G401 (cell line): ENCODE results near the gene PRKAR2B. TPM values are rescaled to one million over a fixed set of nuclear protein-coding genes. Genes with fewer than 3 reads are reported as not detected.
"Not testable (repeated sequence)": the region's sequence is repeated elsewhere in the genome, so short reads cannot be mapped to it uniquely, and the experiment has no call there.

ENCODE experiments used
- DNase-seq: peaks from one replicate; pipeline ENCODE4 v3.0.0-alpha.2; 2015; ENCODE audit warnings: low spot score
- in situ Hi-C: cut with HindIII; loops from 2 replicates; pipeline ENCODE4 v1.10.0; 2016; ENCODE audit warnings: low sequenced_read_pairs, mixed read lengths
- total RNA-seq: library from RNA; depleted of rRNA; stranded (reverse); fragments of >200 nt; shearing (Covaris generic); gene quantifications from 2 replicates; pipeline ENCODE4 v1.2.3, GENCODE V29; 2014

PRKAR2B gene
- total RNA-seq, 1 experiment from 2014 or later = 104 TPM

DNA sequence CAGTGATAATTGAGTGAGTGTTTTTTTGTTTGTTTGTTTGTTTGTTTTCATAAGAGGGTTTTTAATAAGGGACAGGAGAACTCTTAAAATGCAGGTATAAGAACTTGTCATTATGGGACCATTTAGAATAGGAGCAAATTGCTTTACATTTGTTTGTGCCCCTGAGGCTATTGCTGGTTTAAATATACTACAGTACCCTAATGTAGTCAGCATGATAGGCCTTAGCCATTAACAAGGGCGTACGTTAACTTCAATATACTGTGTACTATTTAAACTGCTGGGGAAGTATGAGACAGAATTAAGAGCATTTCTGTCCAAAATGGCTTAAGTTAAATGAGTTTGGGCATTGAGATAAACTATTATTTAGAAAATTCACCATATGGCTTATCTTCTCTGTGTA, 26.2 kb downstream of the PRKAR2B start:
- no peak for DNase-seq
- in situ Hi-C loops = no loop called here

DNA sequence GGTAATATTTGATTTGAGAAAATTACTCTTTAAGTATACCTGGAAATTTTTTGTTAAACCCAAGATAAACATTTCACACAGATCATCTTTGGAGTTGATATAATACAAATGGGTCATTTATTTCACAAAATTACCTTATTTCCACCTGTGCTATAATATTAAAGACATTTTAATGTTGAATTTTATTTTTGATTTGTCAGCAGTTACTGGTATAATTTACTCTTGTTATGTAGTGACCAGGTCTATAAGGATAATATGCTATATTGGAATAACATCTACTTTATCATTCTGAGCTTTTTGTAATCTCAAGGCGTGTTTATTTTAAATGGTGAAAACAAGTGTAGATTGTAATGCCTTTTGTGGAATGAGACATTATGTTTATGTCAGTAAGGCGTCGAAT, 26.6 kb downstream of the PRKAR2B start:
- in situ Hi-C loops = no loop called here

GRCh38 chr7:107072133-107072532, 27.6 kb downstream of the PRKAR2B start:
- in situ Hi-C loops = no loop called here
- DNase-seq = no peak

More for the DNA sequence above, 26.6 kb downstream of the PRKAR2B start:
- no peak for DNase-seq

DNA sequence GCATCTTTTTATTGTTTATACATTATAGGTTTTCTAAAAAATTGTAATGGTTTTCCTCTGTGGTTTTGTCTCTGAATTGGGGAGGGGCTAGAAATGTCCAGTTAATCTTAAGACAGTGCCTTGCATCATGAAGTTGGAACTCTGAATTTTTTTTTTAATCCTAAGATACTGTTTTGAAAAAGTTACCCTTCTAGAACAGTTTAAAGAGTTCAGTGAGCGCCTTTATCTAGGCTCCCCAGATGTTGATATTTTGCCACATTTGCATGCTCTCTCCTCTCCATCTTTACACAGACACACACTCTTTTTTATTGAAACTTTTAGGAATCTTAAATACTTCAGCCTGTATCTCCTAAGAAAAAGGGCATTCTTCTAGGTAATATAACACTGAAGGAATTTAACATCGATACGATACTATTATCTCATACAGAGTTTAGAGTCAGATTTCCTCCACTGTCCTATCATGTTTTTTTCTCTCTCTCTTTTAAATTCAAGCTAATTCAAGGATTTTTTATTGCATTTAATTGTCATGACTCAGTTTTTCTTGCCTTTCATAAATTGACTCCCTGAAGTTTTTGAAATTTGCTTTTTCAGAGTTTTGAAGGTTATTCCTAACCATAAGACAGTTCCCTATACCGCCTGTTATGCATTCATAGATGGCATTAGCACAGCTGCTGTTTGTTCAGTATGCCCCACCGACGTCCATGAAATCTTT, 31.5 kb downstream of the PRKAR2B start:
- in situ Hi-C loops = no loop called here
- no peak for DNase-seq

- no peak for DNase-seq
- in situ Hi-C loops = no loop called here
Observed at GRCh38 chr7:107076781-107077698, 32.5 kb downstream of the PRKAR2B start.

GRCh38 chr7:107077699-107078516, 33.4 kb downstream of the PRKAR2B start:
- in situ Hi-C loops = no loop called here
- no peak for DNase-seq

- no peak for DNase-seq
- in situ Hi-C loops = no loop called here
Observed at GRCh38 chr7:107078517-107078966, 34.0 kb downstream of the PRKAR2B start.

GRCh38 chr7:107079212-107079940, 34.9 kb downstream of the PRKAR2B start:
- in situ Hi-C loops = no loop called here
- DNase-seq = no peak

GRCh38 chr7:107080099-107080505, 35.6 kb downstream of the PRKAR2B start:
- in situ Hi-C loops = no loop called here
- DNase-seq = no peak

GRCh38 chr7:107080533-107080932, 36.0 kb downstream of the PRKAR2B start:
- no peak for DNase-seq
- in situ Hi-C loops = no loop called here

GRCh38 chr7:107085180-107085579, 40.7 kb downstream of the PRKAR2B start:
- in situ Hi-C loops = no loop called here
- no peak for DNase-seq

- in situ Hi-C loops = no loop called here
Observed at GRCh38 chr7:107089627-107090026, 45.1 kb downstream of the PRKAR2B start.

GRCh38 chr7:107090457-107090856, 46.0 kb downstream of the PRKAR2B start:
- peak; percentile 68 for DNase-seq
- in situ Hi-C loops = no loop called here

More at GRCh38 chr7:107089627-107090026, 45.1 kb downstream of the PRKAR2B start:
- DNase-seq = no peak

DNA sequence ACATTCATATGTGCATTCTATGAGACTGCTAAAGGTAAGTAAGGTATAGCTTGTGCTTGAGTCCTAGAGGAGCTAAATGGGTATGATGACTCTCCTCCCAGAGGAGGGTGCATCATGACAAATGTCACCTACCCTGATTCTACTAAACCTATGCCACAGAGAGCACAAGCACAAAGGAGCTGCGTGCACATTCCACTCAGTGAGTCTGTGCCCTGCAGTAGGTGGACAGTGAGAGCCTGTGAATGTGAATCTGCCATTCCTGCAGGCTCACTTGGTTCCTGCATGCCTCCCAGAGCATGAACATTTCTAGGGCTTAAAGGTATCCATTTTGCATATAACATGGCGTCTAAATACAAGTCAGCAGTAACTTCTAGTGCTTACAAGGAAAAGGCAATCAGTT, 46.8 kb downstream of the PRKAR2B start:
- in situ Hi-C loops = no loop called here

DNA sequence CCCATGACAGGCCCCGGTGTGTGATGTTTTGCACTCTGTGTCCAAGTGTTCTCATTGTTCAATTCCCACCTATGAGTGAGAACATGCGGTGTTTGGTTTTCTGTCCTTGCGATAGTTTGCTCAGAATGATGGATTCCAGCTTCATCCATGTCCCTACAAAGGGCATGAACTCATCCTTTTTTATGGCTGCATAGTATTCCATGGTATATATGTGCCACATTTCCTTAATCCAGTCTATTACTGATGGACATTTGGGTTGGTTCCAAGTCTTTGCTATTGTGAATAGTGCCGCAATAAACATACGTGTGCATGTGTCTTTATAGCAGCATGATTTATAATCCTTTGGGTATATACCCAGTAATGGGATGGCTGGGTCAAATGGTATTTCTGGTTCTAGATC, 49.2 kb downstream of the PRKAR2B start:
- DNase-seq, in situ Hi-C loops: not testable (repeated sequence)

More for the DNA sequence above, 46.8 kb downstream of the PRKAR2B start:
- no peak for DNase-seq

DNA sequence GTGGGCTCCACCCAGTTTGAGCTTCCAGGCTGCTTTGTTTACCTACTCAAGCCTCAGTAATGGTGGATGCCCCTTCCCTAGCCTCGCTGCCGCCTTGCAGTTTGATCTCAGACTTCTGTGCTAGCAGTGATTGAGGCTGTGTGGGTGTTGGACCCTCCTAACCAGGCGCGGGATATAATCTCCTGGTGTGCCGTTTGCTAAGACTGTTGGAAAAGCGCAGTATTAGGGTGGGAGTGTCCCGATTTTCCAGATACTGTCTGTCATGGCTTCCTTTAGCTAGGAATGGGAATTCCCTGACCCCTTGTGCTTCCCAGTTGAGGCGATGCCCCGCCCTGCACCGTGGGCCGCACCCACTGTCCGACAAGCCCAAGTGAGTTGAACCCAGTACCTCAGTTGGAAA, 54.6 kb downstream of the PRKAR2B start:
- DNase-seq, in situ Hi-C loops: not testable (repeated sequence)

GRCh38 chr7:107100824-107101223, 56.3 kb downstream of the PRKAR2B start:
- in situ Hi-C loops = no loop called here

DNA sequence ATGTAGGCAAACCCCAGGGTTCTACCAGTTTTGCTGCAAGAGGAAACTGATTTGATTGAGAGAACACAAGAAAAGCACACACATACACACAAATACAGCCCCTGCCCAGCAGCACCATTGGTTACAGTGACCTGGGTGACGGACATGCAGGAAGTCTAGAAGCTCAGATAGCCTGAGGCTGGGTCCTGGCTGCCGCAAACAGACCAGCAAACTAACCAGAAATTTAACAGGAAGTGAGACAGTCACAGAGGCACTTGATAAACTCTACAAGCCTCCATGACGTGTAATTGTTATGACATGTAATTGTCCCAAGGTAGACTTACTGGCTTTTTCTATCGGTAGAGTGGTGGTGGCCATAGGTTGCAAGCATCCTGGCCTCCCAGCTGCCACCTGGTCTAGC, 58.9 kb downstream of the PRKAR2B start:
- in situ Hi-C loops = no loop called here
- no peak for DNase-seq

More at GRCh38 chr7:107100824-107101223, 56.3 kb downstream of the PRKAR2B start:
- DNase-seq = no peak

- no peak for DNase-seq
- in situ Hi-C loops = no loop called here
Observed at GRCh38 chr7:107104801-107105200, 60.3 kb downstream of the PRKAR2B start.
